HFFc6 (cell line): ENCODE measurements around the gene BCAM. TPM values are rescaled to one million over a fixed set of nuclear protein-coding genes. Genes with fewer than 3 reads are reported as not detected.

Source experiments
- DNase-seq: peaks from one replicate; pipeline ENCODE4 v3.0.0-alpha.2; 2018
- H3K27ac Mint-ChIP-seq: 2 replicates; pipeline ENCODE4 v1.8.0; 2020; ENCODE audit warnings: mild to moderate bottlenecking, mixed read lengths
- H3K27me3 Mint-ChIP-seq: 2 replicates; pipeline ENCODE4 v1.8.0; 2021; ENCODE audit warnings: mild to moderate bottlenecking, moderate library complexity, mixed read lengths; ENCODE audit not compliant: insufficient read depth
- H3K36me3 Mint-ChIP-seq: 2 replicates; pipeline ENCODE4 v1.8.0; 2021; ENCODE audit warnings: low read depth, mixed read lengths
- H3K4me1 Mint-ChIP-seq: 2 replicates; pipeline ENCODE4 v1.8.0; 2020; ENCODE audit warnings: low read depth, mixed read lengths
- H3K4me3 Mint-ChIP-seq: 2 replicates; pipeline ENCODE4 v1.8.0; 2020; ENCODE audit warnings: mild to moderate bottlenecking, moderate library complexity, mixed read lengths
- H3K9me3 Mint-ChIP-seq: 2 replicates; pipeline ENCODE4 v1.8.0; 2020; ENCODE audit warnings: mild to moderate bottlenecking, mixed read lengths
- CTCF ChIP-seq: fragments of 200-600 bp; sonication (generic); IDR thresholded peaks from 2 replicates; pipeline ENCODE4 v1.5.0; 2021; ENCODE audit warnings: antibody characterized with exemption, mild to moderate bottlenecking
- total RNA-seq, 6 experiments: library from RNA; stranded (reverse); fragmentation: NEBNext Ultra II Directional; extraction: Animal tissue kit (Norgen Biotek cat#: 25700); gene quantifications; 2 replicates in 1 of 6; 3 replicates in 5 of 6; pipeline ENCODE4 v1.2.3, GENCODE V29; 2021

Gene BCAM
- total RNA-seq, 6 experiments from 2014 or later, result 5.5 to 6.2 (median 6.0) TPM

DNA sequence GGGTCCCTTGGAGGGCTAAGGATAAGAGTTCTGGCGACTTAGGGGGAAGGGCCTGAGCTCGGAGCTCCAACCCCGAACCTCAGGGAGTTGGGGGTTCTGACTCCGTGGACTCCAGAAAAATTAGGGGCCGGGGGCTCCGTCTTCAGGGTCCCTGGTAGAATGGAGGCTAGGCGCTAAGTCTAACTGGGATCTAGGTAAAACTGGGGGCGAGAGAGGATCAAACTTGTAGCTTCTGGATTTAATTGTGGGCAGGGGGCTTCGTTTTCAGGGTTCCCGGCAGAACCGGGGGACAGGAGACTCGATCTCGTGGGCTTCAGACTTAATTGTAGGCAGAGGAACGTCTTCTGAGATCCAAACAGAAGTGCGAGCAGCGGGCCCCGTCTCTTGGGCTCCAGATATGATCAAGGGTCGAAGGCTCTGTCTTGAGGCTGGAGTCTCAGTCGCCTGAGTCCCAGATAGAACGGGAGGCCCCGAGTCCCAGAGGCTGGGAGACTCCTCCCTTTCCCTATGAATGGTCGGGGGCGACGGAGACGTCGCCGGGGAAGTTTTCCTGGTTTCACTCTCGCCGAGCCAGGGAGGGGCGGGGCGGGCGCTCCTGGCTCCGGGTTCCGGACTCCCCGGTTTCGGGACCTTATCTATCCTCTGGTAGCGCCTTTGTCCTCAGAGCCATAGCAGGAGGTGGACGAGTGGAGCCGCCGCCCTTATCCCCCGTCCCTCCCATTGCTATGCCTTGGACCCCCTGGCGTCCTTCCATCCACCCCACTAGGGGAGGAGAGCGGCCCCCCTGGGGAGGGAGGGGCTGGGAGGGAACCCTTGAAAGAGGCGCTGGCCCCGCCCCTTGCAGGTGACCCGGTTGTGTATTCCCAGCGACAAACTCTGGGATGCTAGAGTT is 38.5 kb downstream of the BCAM start:
- Mint-ChIP-seq H3K27me3 (peaks cover 8% of the 10 kb centered on the region), H3K27ac (peak overlapping the region; percentile 97), H3K4me1 (peaks cover 35% of the 10 kb centered on the region), H3K9me3 (no peaks in the 10 kb centered on the region), H3K36me3 (peaks cover 9% of the 10 kb centered on the region), H3K4me3 (peak overlapping the region; percentile 95)
- no peak for TF ChIP-seq CTCF
- peak; percentile 44 for DNase-seq

GRCh38 chr19:44848036-44848811 is 39.3 kb downstream of the BCAM start:
- H3K4me3 Mint-ChIP-seq, result peak overlapping the region; percentile 95
- peak overlapping the region; percentile 97 for H3K27ac Mint-ChIP-seq
- TF ChIP-seq CTCF, result no peak
- peaks cover 9% of the 10 kb centered on the region for H3K36me3 Mint-ChIP-seq
- H3K9me3 Mint-ChIP-seq, result no peaks in the 10 kb centered on the region
- H3K27me3 Mint-ChIP-seq, result peaks cover 8% of the 10 kb centered on the region
- peak; percentile 44 for DNase-seq
- H3K4me1 Mint-ChIP-seq, result peaks cover 38% of the 10 kb centered on the region

GRCh38 chr19:44848812-44849447 is 40.0 kb downstream of the BCAM start:
- Mint-ChIP-seq H3K9me3 (no peaks in the 10 kb centered on the region), H3K36me3 (peaks cover 14% of the 10 kb centered on the region), H3K4me1 (peaks cover 43% of the 10 kb centered on the region), H3K4me3 (peak overlapping the region; percentile 95), H3K27me3 (peaks cover 8% of the 10 kb centered on the region), H3K27ac (peak overlapping the region; percentile 97)
- DNase-seq, result no peak
- no peak for TF ChIP-seq CTCF

DNA sequence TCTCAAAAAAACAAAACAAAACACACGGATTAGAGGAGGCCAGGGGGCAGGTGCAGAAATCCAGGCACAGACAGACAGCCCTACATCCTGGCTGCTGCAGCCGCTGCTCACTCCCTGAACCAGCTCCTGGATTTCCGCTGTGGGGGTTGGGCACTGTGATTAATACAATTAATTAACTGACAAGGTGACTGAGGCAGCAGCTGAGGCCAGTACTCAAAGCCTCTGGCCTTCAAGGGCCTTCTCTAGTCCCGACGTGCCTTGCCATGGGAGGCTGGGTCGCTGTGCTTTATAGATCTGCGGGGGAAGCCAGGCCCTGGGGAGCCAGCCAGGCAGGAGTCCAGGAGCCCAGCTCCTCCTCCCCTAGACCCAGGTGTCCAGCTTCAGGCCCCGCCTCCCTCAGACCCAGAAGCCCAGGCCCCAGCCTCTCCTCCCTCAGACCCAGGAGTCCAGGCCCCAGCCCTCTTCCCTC is 41.8 kb downstream of the BCAM start:
- no peak for TF ChIP-seq CTCF
- H3K9me3 Mint-ChIP-seq, result no peaks in the 10 kb centered on the region
- H3K27me3 Mint-ChIP-seq, result peaks cover 4% of the 10 kb centered on the region
- no peak overlapping the region for H3K27ac Mint-ChIP-seq
- peaks cover 18% of the 10 kb centered on the region for H3K36me3 Mint-ChIP-seq
- peaks cover 34% of the 10 kb centered on the region for H3K4me1 Mint-ChIP-seq
- no peak overlapping the region for H3K4me3 Mint-ChIP-seq
- DNase-seq, result no peak

DNA sequence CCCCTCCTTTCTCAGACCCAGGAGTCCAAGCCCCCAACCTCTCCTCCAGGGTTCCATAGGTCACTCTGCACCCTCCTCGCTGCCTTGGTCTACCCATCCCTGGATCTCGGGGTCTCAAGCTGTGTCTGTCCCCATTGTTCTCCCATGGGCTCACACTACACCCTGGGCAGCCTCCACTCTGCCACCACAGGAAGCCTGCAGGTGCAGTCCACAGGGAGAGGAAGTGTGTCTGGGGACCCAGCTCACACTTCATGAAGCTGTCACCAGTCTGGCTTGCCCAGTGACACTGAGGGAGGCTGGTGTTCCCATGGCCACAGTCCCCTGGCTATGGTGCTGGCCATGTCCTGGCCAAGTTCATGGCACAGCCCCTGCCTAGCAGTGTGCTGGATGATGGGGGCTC is 42.5 kb downstream of the BCAM start:
- H3K4me1 Mint-ChIP-seq, result peaks cover 34% of the 10 kb centered on the region
- H3K27ac Mint-ChIP-seq, result no peak overlapping the region

More for the DNA sequence above, 42.5 kb downstream of the BCAM start:
- DNase-seq, result no peak
- Mint-ChIP-seq H3K4me3 (no peak overlapping the region), H3K9me3 (no peaks in the 10 kb centered on the region), H3K36me3 (peaks cover 18% of the 10 kb centered on the region), H3K27me3 (peaks cover 3% of the 10 kb centered on the region)
- no peak for TF ChIP-seq CTCF
